A549 (cell line): ENCODE results near the gene P4HB. TPM values are rescaled to one million over a fixed set of nuclear protein-coding genes. Genes with fewer than 3 reads are reported as not detected.

Experiments
- ATAC-seq, 2 experiments: fragments of 200-7000 bp in 1 of 2; fragments of >200 bp in 1 of 2; cut with Nextera tagmentation in 1 of 2; cut with Tn5 transposase in 1 of 2; 3 replicates each; pipeline versions ENCODE4 v1.8.0 to v1.9.1; 2018 to 2020; ENCODE audit warnings: mild to moderate bottlenecking in 1 of 2, moderate library complexity in 1 of 2
- CTCF ChIA-PET: fragments of 300-600 bp; sonication (Branson Sonifier 250); formaldehyde crosslinking; extraction: SDS; loops from one replicate; lab custom pipeline; 2021; ENCODE audit warnings: antibody characterized with exemption, inconsistent platforms; lab: Yijun Ruan, JAX
- POLR2A ChIA-PET: fragments of 350-600 bp; formaldehyde crosslinking; extraction: SDS; loops from one replicate; lab custom pipeline; 2021; ENCODE audit warnings: antibody characterized with exemption, inconsistent platforms; lab: Yijun Ruan, JAX
- DNase-seq, 2 experiments: peaks; one replicate each; pipeline versions ENCODE4 v3.0.0 to v3.0.0-alpha.2; 2011 to 2016; ENCODE audit warnings: low read depth in 1 of 2, low spot score in 1 of 2
- FAIRE-seq: peaks from 2 replicates; lab custom pipeline; 2011; peaks lifted over from hg19 to GRCh38; lab: Jason Lieb, UNC
- H3K27ac ChIP-seq, 2 experiments: fragments of >200 bp; sonication (Bioruptor Twin); formaldehyde crosslinking; 3 replicates each; pipeline ENCODE4 v1.5.1; 2016 to 2017
- H3K4me1 ChIP-seq: fragments of >200 bp; sonication (Bioruptor Twin); formaldehyde crosslinking; 3 replicates; pipeline ENCODE4 v1.6.1; 2016
- H3K4me2 ChIP-seq: fragments of >200 bp; sonication (Bioruptor Twin); formaldehyde crosslinking; 3 replicates; pipeline ENCODE4 v1.6.1; 2016
- H3K4me3 ChIP-seq: fragments of >200 bp; sonication (Bioruptor Twin); formaldehyde crosslinking; 3 replicates; pipeline ENCODE4 v1.5.1; 2016
- H3K9me3 ChIP-seq: fragments of >200 bp; sonication (Bioruptor Twin); formaldehyde crosslinking; 3 replicates; pipeline ENCODE4 v1.6.1; 2016
- CEBPB ChIP-seq, 2 experiments: fragments of >200 bp in 1 of 2; sonication (Bioruptor Twin) in 1 of 2; formaldehyde crosslinking in 1 of 2; IDR thresholded peaks; 2 replicates each; pipeline ENCODE4 v1.6.1; 2012 to 2016
- CHD2 ChIP-seq: fragments of 150-350 bp; IDR thresholded peaks from 2 replicates; pipeline ENCODE4 v1.6.1; 2014; ENCODE audit warnings: low read length; ENCODE audit not compliant: partially characterized antibody
- CTCF ChIP-seq: fragments of >200 bp; sonication (Bioruptor Twin); formaldehyde crosslinking; IDR thresholded peaks from 3 replicates; pipeline ENCODE4 v1.5.1; 2016
- EHF ChIP-seq: fragments of 250-450 bp; sonication (Bioruptor Pico); IDR thresholded peaks from 2 replicates; pipeline ENCODE4 v1.5.0; 2020; ENCODE audit warnings: mild to moderate bottlenecking
- EHMT2 ChIP-seq: fragments of 200-600 bp; sonication (generic); IDR thresholded peaks from 2 replicates; pipeline ENCODE4 v1.6.1; 2016; ENCODE audit warnings: antibody characterized with exemption, low read depth, mild to moderate bottlenecking, moderate library complexity
- EP300 ChIP-seq, 2 experiments: fragments of >200 bp; sonication (Bioruptor Twin); formaldehyde crosslinking; IDR thresholded peaks; 2 replicates in 1 of 2; 3 replicates in 1 of 2; pipeline ENCODE4 v1.6.1; 2016 to 2017
- FOXS1 ChIP-seq: fragments of 250-450 bp; sonication (Bioruptor Pico); IDR thresholded peaks from 2 replicates; pipeline ENCODE4 v1.5.0; 2020; ENCODE audit warnings: mild to moderate bottlenecking, moderate library complexity
- HES2 ChIP-seq: fragments of >200 bp; sonication (Bioruptor Twin); formaldehyde crosslinking; IDR thresholded peaks from 2 replicates; pipeline ENCODE4 v1.6.1; 2016
- HEYL ChIP-seq: fragments of 250-450 bp; sonication (Bioruptor Pico); IDR thresholded peaks from 2 replicates; pipeline ENCODE4 v1.8.0; 2021; ENCODE audit warnings: mild to moderate bottlenecking, moderate library complexity
- HOXB13 ChIP-seq: fragments of 250-450 bp; sonication (Bioruptor Pico); IDR thresholded peaks from 2 replicates; pipeline ENCODE4 v1.5.0; 2020; ENCODE audit warnings: low read depth, mild to moderate bottlenecking, moderate library complexity
- HOXB5 ChIP-seq: fragments of 250-450 bp; sonication (Bioruptor Pico); IDR thresholded peaks from 2 replicates; pipeline ENCODE4 v1.5.0; 2020; ENCODE audit warnings: mild to moderate bottlenecking, moderate library complexity
- JUN ChIP-seq, 2 experiments: fragments of >200 bp; sonication (Bioruptor Twin); formaldehyde crosslinking; IDR thresholded peaks; 2 replicates in 1 of 2; 3 replicates in 1 of 2; pipeline ENCODE4 v1.6.1; 2016 to 2017
- JUNB ChIP-seq: fragments of >200 bp; sonication (Bioruptor Twin); formaldehyde crosslinking; IDR thresholded peaks from 2 replicates; pipeline ENCODE4 v1.6.1; 2016
- KDM5A ChIP-seq: fragments of 200-600 bp; sonication (generic); IDR thresholded peaks from 2 replicates; pipeline ENCODE4 v1.6.1; 2016; ENCODE audit warnings: antibody characterized with exemption, mild to moderate bottlenecking
- MAFK ChIP-seq: fragments of 450-650 bp; IDR thresholded peaks from 2 replicates; pipeline ENCODE4 v1.6.1; 2014; ENCODE audit not compliant: partially characterized antibody
- MYC ChIP-seq: IDR thresholded peaks from 2 replicates; pipeline ENCODE4 v1.6.1; 2012; ENCODE audit warnings: mild to moderate bottlenecking, inconsistent platforms, low read length, improper control_type of control experiment, borderline replicate concordance
- NFE2L2 ChIP-seq: fragments of 150-350 bp; conservative IDR thresholded peaks from 2 replicates; pipeline ENCODE4 v1.6.1; 2014; ENCODE audit warnings: low read length
- PHF8 ChIP-seq: fragments of 200-600 bp; sonication (generic); IDR thresholded peaks from 2 replicates; pipeline ENCODE4 v1.6.1; 2016; ENCODE audit warnings: low read depth, mild to moderate bottlenecking, antibody characterized with exemption, moderate library complexity, borderline replicate concordance
- POLR2A ChIP-seq: IDR thresholded peaks from 2 replicates; pipeline ENCODE4 v1.6.1; 2012; ENCODE audit warnings: mild to moderate bottlenecking, low read length
- RFX5 ChIP-seq: fragments of 450-650 bp; IDR thresholded peaks from 2 replicates; pipeline ENCODE4 v1.7.1; 2014; ENCODE audit warnings: antibody characterized with exemption, mild to moderate bottlenecking, moderate library complexity
- WGBS: methylation state at CpG from one replicate; pipeline ENCODE4 v1.1.6; 2017; ENCODE audit errors: missing lambda C conversion rate; 5-methylcytosine and 5-hydroxymethylcytosine counted together
- polyA plus RNA-seq, 4 experiments: library from polyadenylated mRNA; depleted of rRNA in 3 of 4; stranded (reverse); fragments of >200 nt; fragmentation: RNase III in 1 of 4; extraction: RNeasy Plus Mini Kit Qiagen cat#74134 plus additional on column Dnase treatment in 1 of 4; gene quantifications; 2 replicates in 3 of 4; 3 replicates in 1 of 4; pipeline ENCODE4 v1.2.3, GENCODE V29; 2011 to 2017
- TF ChIP-seq, protein P1 (sequence below): fragments of 200-600 bp; sonication (generic); IDR thresholded peaks from 2 replicates; pipeline ENCODE4 v1.6.1; 2016; ENCODE audit warnings: antibody characterized with exemption, mild to moderate bottlenecking, moderate library complexity
- TF ChIP-seq, protein P2 (sequence below): fragments of 250-450 bp; sonication (Bioruptor Pico); IDR thresholded peaks from 2 replicates; pipeline ENCODE4 v1.5.0; 2020; ENCODE audit warnings: low read depth, mild to moderate bottlenecking, moderate library complexity
- TF ChIP-seq, protein P3 (sequence below): fragments of 150-350 bp; IDR thresholded peaks from 2 replicates; pipeline ENCODE4 v1.6.1; 2014; ENCODE audit warnings: low read depth, mild to moderate bottlenecking, low read length

Gene P4HB
- polyA plus RNA-seq, 2 of the 4 experiments (the other 2 are of a cell fraction) = 102 to 622 TPM

GRCh38 chr17:81851423-81851822, 8.9 kb downstream of the P4HB start:
- ChIA-PET CTCF (interaction anchor here (0.9 to 12.1 kb wide), 3 partner anchors 25 to 118 kb away, joined by 3 to 96 read pairs (median 16); no protein-coding TSS in a partner anchor), POLR2A (interaction anchor here (1.0 kb wide), 1 partner anchor 18 kb away, joined by 4 read pairs; the partner anchor contains the start of gene MCRIP1)
- no peak overlapping the region for H3K27ac ChIP-seq
- H3K9me3 ChIP-seq = no peaks in the 10 kb centered on the region
- no peak for DNase-seq
- no peak for FAIRE-seq
- ATAC-seq = no peak
- 96% methylated on average over 16 of the region's 16 CpGs for WGBS
- TF ChIP-seq FOXS1 (CRISPR knock-in tag) (no peak), JUNB (no peak), PHF8 (no peak), EHMT2 (no peak)
- TF ChIP-seq, protein P1, sequence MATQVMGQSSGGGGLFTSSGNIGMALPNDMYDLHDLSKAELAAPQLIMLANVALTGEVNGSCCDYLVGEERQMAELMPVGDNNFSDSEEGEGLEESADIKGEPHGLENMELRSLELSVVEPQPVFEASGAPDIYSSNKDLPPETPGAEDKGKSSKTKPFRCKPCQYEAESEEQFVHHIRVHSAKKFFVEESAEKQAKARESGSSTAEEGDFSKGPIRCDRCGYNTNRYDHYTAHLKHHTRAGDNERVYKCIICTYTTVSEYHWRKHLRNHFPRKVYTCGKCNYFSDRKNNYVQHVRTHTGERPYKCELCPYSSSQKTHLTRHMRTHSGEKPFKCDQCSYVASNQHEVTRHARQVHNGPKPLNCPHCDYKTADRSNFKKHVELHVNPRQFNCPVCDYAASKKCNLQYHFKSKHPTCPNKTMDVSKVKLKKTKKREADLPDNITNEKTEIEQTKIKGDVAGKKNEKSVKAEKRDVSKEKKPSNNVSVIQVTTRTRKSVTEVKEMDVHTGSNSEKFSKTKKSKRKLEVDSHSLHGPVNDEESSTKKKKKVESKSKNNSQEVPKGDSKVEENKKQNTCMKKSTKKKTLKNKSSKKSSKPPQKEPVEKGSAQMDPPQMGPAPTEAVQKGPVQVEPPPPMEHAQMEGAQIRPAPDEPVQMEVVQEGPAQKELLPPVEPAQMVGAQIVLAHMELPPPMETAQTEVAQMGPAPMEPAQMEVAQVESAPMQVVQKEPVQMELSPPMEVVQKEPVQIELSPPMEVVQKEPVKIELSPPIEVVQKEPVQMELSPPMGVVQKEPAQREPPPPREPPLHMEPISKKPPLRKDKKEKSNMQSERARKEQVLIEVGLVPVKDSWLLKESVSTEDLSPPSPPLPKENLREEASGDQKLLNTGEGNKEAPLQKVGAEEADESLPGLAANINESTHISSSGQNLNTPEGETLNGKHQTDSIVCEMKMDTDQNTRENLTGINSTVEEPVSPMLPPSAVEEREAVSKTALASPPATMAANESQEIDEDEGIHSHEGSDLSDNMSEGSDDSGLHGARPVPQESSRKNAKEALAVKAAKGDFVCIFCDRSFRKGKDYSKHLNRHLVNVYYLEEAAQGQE = no peak
- H3K4me1 ChIP-seq = no peaks in the 10 kb centered on the region
- no peak overlapping the region for H3K4me2 ChIP-seq
- H3K4me3 ChIP-seq = no peak overlapping the region

GRCh38 chr17:81849457-81849856, 10.9 kb downstream of the P4HB start:
- 88% methylated on average over 12 of the region's 12 CpGs for WGBS
- FAIRE-seq (no peak), DNase-seq (no peak), ATAC-seq (no peak)
- Histone ChIP-seq H3K4me3 (no peak overlapping the region), H3K4me1 (no peaks in the 10 kb centered on the region), H3K9me3 (no peaks in the 10 kb centered on the region), H3K4me2 (no peak overlapping the region), H3K27ac (no peak overlapping the region)
- TF ChIP-seq POLR2A (no peak), HEYL (no peak), HOXB5 (no peak)
- ChIA-PET CTCF (interaction anchor here (1.5 to 12.1 kb wide), 2 partner anchors 20 to 116 kb away, joined by 5 to 96 read pairs; no protein-coding TSS in a partner anchor), POLR2A (interaction anchor here (1.1 kb wide), 1 partner anchor 16 kb away, joined by 3 read pairs; the partner anchor contains the start of gene MCRIP1)

DNA sequence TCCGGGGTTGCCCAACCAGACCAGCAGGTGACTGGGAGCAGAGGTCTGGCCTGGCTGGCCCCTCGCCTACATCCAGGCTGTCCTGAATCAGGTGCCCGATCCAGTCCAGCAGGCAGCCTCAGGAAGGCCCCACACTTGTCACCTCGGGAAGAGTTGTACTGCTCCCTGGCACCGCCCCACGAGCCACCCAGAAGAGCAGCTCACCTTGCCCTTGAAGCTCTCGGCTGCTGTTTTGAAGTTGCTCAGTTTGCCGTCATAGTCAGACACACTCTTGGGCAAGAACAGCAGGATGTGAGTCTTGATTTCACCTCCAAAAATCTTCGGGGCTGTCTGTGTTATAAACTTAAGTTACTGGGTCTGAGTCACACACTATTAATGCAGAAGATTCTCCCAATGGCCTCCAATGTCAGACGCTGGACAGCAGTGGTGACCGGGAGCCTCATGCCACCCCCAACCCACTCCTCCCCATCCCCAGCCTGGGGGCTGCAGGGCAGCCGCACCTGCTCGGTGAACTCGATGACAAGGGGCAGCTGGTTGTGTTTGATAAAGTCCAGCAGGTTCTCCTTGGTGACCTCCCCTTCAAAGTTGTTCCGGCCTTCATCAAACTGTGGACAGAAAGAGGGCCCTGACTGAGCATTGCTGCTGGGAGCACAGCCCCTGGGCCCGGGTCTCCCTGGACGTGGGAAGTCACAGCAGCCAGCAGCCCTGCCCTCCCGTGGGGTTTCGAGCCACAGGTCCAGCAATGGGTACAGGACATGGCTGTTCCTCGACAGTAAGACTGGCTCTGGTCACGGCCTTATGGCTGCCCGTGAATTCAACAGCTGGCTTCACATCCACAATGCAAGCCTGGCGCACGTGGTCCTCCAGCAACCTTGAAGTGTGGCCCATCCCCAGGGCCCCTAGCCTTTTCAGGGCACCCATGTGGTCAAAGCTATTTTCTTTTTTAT, 13.3 kb downstream of the P4HB start:
- ATAC-seq = no peak
- 89% methylated on average over 24 of the region's 24 CpGs for WGBS
- DNase-seq = no peak
- H3K9me3 ChIP-seq = no peaks in the 10 kb centered on the region
- no peaks in the 10 kb centered on the region for H3K4me1 ChIP-seq
- ChIA-PET POLR2A (interaction anchor here (0.7 to 1.2 kb wide), 3 partner anchors 14 to 335 kb away, joined by 3 to 6 read pairs (median 4); partner anchors contain the start of genes ACTG1, MCRIP1 and P4HB), CTCF (interaction anchor here (1.3 to 12.1 kb wide), 3 partner anchors 13 to 113 kb away, joined by 4 to 96 read pairs (median 6); partner anchors contain the start of gene MCRIP1)
- no peak for TF ChIP-seq FOXS1 (CRISPR knock-in tag)
- TF ChIP-seq NFE2L2 = no peak
- TF ChIP-seq CHD2 = no peak
- no peak for TF ChIP-seq KDM5A
- TF ChIP-seq, protein P2, sequence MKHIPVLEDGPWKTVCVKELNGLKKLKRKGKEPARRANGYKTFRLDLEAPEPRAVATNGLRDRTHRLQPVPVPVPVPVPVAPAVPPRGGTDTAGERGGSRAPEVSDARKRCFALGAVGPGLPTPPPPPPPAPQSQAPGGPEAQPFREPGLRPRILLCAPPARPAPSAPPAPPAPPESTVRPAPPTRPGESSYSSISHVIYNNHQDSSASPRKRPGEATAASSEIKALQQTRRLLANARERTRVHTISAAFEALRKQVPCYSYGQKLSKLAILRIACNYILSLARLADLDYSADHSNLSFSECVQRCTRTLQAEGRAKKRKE (CRISPR knock-in tag) = no peak
- no peak for TF ChIP-seq MYC
- no peak for TF ChIP-seq MAFK
- no peak for TF ChIP-seq EP300 (IDR thresholded peaks at IDR 0.05)
- TF ChIP-seq RFX5 = no peak
- TF ChIP-seq HOXB13 (CRISPR knock-in tag) = no peak
- TF ChIP-seq HES2 = no peak
- TF ChIP-seq POLR2A = no peak
- TF ChIP-seq JUN (IDR thresholded peaks at IDR 0.05) = no peak
- TF ChIP-seq CEBPB (IDR thresholded peaks at IDR 0.05) = no peak
- TF ChIP-seq CTCF = no peak
- TF ChIP-seq, protein P3, sequence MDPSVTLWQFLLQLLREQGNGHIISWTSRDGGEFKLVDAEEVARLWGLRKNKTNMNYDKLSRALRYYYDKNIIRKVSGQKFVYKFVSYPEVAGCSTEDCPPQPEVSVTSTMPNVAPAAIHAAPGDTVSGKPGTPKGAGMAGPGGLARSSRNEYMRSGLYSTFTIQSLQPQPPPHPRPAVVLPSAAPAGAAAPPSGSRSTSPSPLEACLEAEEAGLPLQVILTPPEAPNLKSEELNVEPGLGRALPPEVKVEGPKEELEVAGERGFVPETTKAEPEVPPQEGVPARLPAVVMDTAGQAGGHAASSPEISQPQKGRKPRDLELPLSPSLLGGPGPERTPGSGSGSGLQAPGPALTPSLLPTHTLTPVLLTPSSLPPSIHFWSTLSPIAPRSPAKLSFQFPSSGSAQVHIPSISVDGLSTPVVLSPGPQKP = no peak
- no peak for TF ChIP-seq EHF
- H3K4me2 ChIP-seq = no peak overlapping the region
- no peak overlapping the region for H3K27ac ChIP-seq
- FAIRE-seq = no peak
- H3K4me3 ChIP-seq = no peak overlapping the region
